GM21360 (cell line): ENCODE results near the gene IFNK.

Source experiments
- ATAC-seq: cut with Tn5 transposase; IDR thresholded peaks from one replicate; pipeline ENCODE4 v1.9.1; 2021; ENCODE audit warnings: mild to moderate bottlenecking, moderate library complexity; ENCODE audit not compliant: unreplicated experiment

IFNK gene

DNA sequence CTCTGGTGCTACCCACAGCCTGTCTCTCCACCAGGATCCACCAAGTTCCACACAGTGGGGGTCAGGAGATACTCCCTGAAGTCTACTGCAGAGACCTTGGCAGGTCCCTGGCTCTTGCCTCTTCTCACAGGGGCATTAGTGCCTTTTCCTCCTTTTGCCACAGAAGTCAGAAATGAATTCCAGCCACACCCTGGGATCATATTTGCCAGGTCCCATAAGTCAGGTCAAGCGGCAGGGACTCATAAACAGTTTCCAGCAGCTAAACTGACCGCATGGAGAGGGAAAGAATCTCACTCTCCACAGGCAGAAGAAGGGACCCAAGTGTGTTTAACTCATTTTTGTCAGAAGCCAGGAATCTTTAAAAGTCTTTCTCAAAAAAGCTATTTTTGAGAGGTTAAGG is 13.3 kb upstream of the IFNK start:
- no peak for ATAC-seq

DNA sequence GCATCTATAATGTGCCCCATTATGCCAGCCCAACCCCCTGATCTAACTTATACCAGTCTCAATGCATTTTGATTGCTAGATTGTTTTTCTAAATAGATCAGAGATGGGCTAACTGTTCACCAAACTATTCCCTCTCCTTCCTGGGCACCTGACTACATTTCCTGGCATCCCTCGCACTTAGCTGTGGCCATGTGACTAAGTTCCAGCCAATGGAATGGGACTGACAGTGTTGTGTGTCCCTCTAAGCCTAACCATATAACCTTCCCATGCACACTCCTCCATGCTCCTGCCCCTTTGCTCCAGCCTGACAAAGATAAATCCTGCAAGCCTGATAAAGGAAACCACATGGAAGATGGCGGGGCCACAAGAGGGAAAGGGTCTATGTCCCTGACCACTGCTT is 12.3 kb upstream of the IFNK start:
- ATAC-seq, result no peak

DNA sequence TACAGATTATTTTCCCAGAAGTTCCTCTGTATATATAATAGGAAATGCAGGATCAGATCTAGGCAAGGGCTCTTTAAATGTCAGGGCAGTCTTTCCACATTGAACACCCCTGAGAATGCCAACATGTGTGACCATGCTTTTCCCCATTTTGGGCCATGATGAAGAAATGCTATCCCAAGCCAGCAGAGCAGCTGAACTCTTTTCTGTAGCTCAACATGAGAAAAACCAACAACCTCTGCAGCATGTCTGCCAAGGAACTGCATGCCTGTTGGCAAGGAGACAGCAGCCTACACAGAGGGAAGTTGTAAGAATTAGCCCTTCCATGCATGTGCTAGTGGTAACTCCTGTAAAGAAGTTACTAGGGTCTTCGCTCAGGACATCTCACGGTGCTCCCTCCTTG is 9.5 kb upstream of the IFNK start:
- ATAC-seq, result no peak

DNA sequence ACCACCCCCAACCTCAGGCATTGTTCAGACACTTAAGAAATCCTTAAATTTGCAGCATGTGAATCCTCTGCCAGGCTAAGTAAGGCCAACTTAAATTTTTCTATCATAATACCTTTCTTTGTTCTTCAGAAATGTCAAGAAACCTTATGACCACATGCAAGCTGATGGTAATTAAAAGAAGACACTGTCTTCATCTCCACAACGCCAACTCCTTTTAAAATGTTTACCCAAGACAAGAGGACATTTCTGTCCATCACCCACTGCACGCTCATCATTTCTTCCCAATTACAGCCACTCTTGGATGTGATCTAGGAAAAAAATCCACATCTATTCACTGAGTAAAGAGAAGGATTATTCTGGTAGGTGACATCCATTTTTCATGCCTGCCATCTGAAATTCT is 6.1 kb upstream of the IFNK start:
- ATAC-seq, result no peak

DNA sequence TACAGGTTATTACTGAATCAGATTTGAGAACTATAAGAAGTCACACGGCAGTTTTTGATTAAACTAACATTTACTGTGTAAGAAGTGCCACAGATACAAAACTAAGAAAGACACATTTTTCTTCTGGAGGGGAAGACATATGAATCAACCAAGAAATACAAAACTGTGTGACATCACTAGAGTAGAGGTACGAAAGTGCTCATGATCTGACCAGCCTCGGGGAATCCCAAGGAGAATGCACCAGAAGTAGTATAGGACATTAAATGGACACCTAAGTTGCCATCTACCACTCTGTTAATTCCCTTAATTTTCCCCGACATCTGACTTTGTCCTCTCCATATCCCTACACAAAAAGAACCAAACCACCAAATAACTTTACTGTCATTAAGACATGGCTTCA is 5.3 kb upstream of the IFNK start:
- no peak for ATAC-seq

DNA sequence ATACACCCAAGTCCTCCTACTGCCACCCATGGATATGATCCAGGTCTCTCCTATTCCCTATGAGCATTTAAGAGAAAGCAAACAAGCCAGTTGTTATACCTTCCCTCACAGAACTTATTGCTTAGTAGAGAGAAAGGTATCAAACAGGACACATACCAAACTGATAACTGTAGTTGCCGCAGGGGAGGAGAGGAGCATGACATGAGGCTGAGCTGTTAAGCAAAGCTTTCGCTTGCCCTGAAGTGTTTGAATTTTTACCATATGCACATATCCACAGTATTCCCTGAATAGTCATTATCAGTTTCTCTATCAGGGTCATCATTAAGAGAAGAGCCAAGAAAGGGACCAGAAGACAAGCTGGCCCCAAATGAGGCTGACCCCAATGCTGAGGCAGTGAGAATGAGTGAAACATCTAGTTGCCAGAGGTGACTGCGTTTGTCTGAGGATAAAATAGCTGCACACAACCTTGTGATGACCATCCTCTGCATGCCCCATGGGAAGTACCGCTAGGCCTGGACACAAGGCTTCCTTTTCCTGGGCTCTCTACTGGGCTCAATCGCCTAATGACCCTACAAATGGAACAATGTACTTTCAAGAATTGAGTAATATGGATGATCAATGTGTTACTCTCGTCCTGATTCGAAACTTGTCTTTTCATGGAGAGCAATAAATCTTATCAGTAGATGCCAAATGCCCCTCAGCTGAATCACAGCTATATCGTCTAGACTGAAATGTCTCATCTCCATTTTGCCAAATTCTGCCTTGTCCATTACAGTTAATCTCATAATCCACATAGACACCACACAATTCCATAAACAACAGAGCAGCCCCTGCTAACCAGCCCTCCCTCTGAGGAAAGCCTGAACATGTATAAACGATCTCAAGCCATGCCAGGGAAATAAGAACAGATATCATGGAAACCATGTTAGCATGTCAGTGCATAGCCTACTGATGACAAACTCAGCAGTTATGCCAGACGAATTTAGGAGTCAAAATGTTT is 4.3 kb upstream of the IFNK start:
- ATAC-seq, result no peak

DNA sequence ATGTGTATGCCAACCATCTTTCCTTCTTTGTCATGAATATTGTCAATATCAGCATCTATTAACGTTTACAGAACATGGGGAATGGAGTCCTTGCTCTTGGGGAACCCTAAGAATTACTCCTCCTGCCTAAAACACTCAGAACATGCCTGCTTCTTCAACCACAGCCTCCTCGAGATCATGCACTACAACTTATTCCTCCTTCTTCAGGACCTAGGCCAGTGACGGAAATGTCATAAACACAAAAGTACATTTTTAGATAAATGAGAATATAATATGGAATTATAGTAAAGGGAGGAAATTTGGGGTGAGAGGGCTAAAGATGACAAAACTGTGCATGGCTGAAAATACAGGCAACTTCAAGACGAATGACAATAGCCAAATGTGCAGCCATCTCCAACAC is 3.1 kb upstream of the IFNK start:
- ATAC-seq, result no peak

DNA sequence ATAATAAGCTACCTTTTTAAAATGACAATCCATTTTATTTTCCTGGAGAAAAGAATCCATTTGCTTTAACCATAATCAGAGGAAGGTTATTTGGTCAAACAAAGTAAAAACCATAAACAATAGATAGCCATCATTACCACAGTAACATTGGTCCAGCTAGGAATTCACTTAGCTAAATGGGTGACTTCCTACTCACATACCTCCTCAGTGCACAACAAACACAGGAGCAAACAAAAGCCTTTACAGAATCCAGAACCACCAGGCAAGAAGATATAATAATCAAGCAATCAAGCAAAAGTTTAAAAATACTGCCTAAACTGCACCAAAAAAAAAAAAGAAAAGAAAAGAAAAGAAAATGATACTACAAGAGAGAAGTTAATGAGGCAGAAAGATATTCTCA is 949 bp upstream of the IFNK start:
- no peak for ATAC-seq

DNA sequence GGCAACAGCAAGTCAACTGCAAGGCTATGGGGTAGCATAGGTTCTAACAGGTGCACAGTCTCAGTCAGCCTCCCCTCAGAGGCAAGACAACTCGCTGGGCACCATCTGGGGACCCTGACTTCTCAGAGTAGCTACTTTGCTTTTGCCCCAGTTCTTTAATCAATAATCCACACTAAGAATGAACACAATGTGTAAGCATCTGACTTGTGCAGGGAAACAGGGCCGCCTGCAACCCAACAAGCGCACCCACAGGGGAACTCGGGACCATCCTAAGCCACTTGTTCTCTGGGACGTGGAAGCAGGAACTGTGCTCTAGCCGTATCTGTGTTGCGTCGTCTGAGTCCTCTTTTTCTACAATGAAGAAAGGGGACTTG is 3.6 kb downstream of the IFNK start:
- ATAC-seq, result no peak

DNA sequence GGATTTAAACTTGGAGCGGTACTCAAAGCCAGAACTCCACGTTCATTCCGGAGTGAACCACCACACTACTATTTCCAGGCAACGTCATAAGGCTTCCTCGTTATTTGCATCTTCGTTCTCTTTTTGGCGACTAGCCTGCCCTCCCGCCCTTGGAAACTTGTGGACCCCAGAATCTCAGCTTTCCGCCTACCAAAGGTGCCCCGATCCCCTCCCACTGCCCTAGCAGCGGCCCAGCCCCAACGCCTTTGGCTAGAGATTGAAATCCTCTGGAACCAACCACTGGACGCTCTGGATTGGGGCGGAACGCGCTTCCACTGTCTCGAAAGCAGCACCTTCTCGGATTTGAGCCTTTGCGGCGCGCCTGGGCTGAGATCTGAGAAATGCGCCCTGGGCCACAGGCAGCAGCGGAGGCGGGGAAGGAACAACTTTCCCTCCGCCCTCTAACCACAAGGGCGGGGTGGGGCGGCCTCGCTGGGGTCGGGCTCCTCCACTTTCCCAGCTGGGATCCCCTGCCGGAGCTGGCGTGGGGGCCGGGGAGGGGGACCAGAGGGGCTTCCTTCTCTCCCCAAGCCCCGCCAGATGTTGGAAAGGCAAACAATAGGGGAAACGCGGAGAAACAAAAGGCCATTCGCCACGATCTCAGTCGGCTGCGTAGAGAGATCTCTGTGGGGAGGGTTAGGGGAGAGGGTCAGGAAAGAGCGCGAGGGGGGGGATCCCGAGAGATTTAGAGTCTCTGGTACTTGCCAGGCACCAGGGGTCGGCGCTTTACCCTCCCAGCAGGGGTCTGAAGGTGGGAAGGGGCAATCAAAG is 4.2 kb downstream of the IFNK start:
- peak; percentile 48 for ATAC-seq

DNA sequence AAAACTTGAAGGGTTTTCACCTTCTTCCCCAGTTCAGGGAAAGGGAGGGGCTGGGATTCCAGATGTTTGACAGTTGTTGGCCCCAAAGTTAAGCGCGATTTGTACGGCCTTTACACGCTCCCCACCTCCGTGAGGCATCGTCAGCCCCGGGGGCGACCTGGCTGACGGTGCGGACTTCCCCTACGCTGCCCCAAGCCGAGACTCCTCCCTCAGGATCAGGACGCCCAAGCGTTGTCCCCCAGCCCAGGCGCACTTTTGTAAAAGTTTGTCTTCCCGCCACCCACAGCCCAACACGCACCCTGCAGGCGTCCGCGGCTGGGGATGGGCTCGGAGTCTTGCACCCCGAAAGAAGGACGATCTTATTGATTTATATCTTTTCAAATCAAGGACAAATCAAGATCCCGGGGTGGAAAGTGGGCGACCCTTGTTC is 4.8 kb downstream of the IFNK start:
- peak; percentile 33 for ATAC-seq

DNA sequence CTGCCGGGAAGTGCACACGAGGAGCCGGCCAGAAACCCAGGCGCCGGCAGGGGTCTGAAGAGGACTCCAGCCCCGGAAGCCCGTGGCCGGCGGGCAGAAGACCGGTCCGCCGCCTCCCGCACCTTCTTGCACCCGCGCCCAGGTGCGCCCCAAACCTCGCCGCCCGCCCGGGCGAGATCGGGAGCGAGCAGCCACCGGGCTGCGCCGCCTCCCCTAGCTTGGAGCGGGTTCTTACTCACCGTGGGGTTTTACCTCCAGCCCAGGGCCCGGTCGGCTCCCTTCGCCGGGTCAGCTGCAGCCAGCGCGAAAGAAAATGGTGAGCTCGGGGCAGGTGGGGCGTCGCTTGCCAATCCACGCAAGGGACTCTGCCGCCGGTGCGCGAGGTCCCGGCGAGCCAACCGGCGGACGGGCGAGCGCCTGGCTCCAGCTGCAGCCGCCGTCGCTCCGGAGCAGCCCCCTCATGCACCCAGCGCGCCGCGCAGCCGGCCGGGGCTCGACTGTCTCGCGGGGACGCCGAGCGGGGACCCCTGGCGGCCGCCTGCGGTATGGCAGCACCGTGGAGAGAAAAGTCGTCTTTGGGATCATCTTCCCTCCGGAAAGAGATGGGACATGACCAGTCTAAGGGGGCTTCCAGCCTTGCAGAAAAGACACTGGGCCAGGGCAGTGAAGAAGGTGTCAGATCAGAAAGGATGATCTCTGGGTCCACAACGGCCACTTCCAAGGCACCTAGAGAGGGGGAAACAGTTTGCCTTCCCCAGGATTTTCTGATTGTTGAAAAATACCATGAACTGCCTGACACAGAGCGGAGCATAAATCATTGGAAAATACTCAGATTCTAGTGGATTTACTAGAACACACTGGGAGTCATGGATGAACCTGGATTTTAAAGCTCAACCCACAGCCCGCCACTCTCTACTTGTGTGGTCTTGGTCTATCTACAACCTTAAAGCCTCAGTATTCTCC is 5.5 kb downstream of the IFNK start, which contains the start of gene MOB3B:
MOB3B (minus strand) TSS at position 499 of the 963 bp plus-strand sequence. CDS start 74,264 bp downstream, outside the sequence.
- ATAC-seq, result peak; percentile 80

DNA sequence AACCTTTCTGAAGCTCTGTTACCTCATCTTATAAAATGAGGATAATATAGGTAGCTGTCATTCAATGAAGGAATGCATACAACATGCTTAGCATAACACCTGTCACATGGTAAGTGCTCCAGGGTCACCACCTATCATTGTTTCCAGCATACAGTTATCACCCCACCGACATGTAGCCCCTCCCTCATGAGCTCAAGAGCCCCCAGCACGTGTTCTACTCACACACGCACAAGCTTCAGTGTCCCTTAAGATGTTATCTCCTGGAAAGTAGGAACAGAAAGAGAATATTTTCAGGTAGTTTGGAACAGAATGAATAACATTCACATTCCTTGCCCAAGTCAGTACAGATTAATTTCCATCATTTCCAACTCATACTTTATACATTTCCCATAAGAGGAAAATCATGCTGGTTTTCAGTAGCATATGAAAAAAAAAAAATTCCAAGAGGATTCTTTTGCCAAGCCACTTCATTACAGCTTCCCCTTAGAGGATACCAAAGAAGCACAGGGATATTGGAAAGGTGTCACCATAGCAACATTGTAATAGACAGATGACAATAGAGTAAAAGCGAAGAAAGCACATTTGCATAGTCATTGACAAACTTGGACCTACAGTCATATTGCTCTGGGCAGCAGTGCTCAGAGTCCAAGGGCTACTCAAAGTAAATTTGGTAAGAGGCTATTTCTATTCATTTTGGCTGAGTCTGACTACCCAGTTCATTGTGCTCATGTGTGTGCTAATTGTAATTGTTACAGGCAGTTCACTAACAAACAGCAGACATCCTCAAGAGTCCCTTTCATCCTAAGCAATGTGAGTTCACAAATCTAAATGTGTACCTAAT is 7.0 kb downstream of the IFNK start:
- no peak for ATAC-seq

DNA sequence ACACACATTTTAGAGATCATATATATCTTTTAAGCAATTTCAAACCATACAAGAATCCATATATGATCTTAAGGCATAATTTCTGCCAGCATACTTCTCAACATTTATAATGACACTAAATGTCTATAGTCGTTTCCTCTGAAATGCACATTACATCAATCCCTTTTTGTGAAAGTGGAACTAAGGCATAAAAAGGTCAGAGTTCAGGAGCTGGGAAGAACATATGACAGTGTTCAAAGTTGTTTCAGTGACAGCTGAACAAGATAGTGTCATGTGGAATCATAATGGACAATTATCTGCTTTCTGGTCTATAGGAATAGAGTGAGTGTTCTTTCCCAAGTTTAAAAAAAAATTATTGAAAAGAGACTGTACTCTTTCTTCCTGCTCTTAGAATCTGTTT is 8.0 kb downstream of the IFNK start:
- ATAC-seq, result no peak

DNA sequence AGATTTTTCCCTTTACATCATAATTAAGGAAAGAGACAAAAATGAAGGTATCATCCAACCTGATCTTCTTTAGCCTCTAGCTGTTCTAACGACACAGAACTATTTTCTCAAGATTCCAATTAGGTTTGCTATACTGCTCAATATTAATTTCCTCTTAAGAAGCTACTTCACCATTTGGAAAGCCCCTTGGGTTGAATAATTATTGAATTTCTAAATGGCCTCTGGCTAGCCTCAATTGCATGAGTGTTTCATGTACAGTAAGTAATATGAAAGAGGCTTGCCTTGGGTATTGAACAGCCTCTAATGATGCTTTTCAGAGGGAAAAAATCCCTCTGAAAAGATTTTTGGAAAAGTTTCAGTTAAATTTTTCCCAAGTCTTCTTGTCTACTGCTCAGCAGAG is 9.2 kb downstream of the IFNK start:
- ATAC-seq, result no peak

DNA sequence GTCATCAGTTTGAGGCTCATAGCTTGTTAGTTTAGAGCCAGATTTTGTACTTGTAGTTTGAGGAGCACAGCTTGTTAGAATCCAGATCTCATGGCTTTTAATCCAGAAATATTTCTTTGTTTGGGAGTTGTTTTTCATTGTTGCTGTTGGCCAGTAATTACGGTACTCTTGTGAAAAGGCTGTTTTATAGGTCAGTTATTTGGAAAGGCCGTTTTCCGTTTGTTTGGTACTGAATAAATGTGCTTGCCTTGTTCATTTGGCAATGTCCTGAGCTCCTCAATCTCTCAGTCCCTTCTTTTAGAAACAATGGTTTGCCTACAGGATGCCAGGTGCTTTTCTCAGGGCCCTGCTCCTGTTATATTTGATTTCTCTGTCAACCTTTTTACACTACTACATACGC is 10.0 kb downstream of the IFNK start:
- no peak for ATAC-seq

DNA sequence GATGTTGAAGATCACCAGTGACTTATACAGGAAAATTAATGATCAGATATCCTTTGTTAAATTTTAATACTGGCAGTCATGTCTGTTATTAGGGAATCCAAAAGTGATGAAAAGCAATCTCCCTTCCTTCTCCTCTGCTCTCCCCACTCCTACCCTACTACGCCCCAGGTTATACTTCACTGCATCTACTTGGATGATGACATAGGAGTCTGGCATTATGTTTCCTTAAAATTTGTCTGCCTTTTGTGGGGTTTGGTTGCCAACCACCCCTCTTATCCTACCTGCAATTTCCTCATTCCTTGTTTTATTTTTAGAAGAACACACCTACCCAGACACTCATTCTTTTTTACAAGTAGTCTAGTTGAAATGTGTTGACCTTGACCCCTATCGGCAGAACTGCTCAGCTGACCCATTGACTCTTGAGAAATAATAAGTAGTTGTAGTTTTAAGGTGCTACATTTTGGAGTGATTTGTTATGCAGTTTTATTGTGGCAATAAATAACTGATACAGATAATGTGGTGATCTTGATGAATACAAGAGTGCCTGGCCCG is 10.6 kb downstream of the IFNK start:
- ATAC-seq, result no peak

DNA sequence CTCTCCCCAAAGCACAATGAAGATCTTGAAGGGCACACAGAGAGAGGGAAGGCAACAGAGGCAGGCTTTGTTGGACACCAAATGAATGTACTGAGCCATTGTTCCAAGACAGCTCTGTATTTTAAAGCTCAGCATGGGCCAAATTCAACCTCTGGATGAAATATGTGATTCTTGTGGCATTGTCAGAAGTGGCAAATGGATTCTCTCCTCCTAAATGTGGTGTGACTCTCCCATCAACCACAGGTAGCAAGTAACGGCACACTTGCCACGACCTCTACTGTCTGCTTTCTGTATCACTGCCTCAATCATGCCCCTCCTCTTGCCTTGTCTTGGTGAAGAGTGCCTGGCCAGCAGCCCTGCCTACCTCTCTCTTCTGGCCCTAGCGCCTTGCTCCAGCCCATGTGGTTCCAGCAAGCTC is 11.6 kb downstream of the IFNK start:
- no peak for ATAC-seq

DNA sequence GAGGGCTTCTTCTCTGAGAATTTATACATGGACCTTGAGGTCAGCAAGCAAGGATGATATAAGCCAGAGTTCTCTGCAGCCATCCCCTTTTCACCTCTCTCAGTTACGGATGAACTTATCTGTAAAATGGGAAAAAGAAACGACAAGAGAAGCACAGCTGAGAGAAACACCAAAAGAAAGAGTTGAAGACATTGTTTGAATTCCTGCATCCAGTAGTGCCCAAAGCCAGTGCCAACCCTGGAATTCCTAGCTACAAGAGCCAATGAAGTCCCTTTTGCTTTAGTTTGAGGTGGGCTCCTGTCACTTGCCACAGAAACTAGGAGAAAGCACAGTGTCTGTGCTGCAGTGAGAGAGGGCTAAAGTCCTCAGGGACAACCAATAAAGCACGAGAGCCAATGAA is 12.1 kb downstream of the IFNK start:
- no peak for ATAC-seq
